ENCODE results near the gene PBX3. TPM values are rescaled to one million over a fixed set of nuclear protein-coding genes. Genes with fewer than 3 reads are reported as not detected.

The PBX3 gene
- total RNA-seq, 1 experiment from 2014 or later = 46.0 TPM

DNA sequence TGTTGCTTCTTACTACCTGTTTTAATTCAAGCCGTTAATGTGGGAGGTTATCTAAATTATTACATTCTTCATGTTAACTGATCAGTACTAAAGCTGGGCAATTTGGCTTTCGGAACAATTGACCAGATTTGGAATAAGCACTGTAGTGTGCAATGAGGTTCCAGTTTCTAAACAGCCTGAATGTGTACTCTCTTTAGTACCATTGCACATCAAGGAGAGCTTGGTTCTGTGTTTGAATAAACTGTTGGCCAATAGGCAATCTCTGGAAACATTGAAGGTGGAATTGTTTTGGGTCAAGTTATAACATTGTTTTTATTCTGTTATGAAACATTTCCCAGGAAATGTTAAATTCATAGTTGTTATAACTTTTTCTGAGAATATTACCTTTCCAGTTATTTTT is 105.2 kb downstream of the PBX3 start:
- Histone ChIP-seq H2BK20ac (ENCODE audit: low read depth, low read length, poor library complexity, severe bottlenecking) (no peak overlapping the region), H3K4me2 (ENCODE audit: insufficient read depth, insufficient read length, low read length) (no peak overlapping the region), H3K4ac (ENCODE audit: low read depth, low read length) (no peak overlapping the region), H2BK15ac (ENCODE audit: low read depth, low read length) (no peak overlapping the region), H3K4me1 (ENCODE audit: insufficient read depth, low read length) (no peaks in the 10 kb centered on the region), H2BK12ac (ENCODE audit: insufficient read length, low read depth, low read length) (no peak overlapping the region), H3K79me2 (ENCODE audit: insufficient read depth, low read length) (peaks cover 2% of the 10 kb centered on the region; the same call in 1 of the 2 replicates), H2AK5ac (ENCODE audit: insufficient read length, low read length) (no peak overlapping the region), H2BK5ac (ENCODE audit: insufficient read length, low read length) (no peak overlapping the region), H3K79me1 (ENCODE audit: insufficient read depth, low read depth, low read length, poor library complexity, severe bottlenecking) (no peaks in the 10 kb centered on the region), H2AFZ (ENCODE audit: low read length) (no peak overlapping the region), H4K20me1 (ENCODE audit: control insufficient read depth, insufficient read depth, insufficient read length) (no peaks in the 10 kb centered on the region), H3T11ph (ENCODE audit: low read length) (no peak overlapping the region), H3K27ac (ENCODE audit: insufficient read length, low read depth, low read length) (no peak overlapping the region), H2BK120ac (ENCODE audit: low read depth, low read length, poor library complexity, severe bottlenecking) (no peak overlapping the region), H3K56ac (ENCODE audit: insufficient read length, low read depth, low read length) (no peak overlapping the region), H4K5ac (ENCODE audit: insufficient read length, low read depth, low read length) (no peak overlapping the region), H3K9ac (ENCODE audit: extremely low read depth, insufficient read length, low read length) (no peak overlapping the region), H4K91ac (ENCODE audit: insufficient read length, low read depth, low read length) (no peak overlapping the region), H3K14ac (ENCODE audit: insufficient read depth, low read length) (no peak overlapping the region), H3K9me3 (ENCODE audit: control insufficient read depth, low read depth, low read length) (no peaks in the 10 kb centered on the region), H3K23ac (ENCODE audit: insufficient read length, low read depth, low read length) (no peak overlapping the region), H3K18ac (ENCODE audit: insufficient read length, low read depth, low read length) (no peak overlapping the region), H3K27me3 (ENCODE audit: insufficient read depth, low read length) (no peaks in the 10 kb centered on the region), H4K8ac (replicated peaks; ENCODE audit: insufficient read length, low read depth, low read length) (no peak overlapping the region), H3K23me2 (ENCODE audit: insufficient read length, low read depth, low read length, poor library complexity, severe bottlenecking) (no peaks in the 10 kb centered on the region)
- H3K36me3 Mint-ChIP-seq (ENCODE audit: insufficient read depth in 1 of 3, low read depth in 3 of 3) = no peaks in the 10 kb centered on the region
- H3K9me3 Mint-ChIP-seq = no peaks in the 10 kb centered on the region
- peak overlapping the region in 1 of 3 experiments; percentile 16; a peak in 1 of 7 replicates for H3K27ac Mint-ChIP-seq
- H3K27me3 Mint-ChIP-seq (ENCODE audit: low read depth) = no peaks in the 10 kb centered on the region
- no peak overlapping the region for H3K4me3 Mint-ChIP-seq
- H3K4me1 Mint-ChIP-seq = peaks cover 7 to 14% of the 10 kb centered on the region in 2 experiments; a peak in 3 of 4 replicates
- no peak for DNase-seq
- TF ChIP-seq, protein P1, sequence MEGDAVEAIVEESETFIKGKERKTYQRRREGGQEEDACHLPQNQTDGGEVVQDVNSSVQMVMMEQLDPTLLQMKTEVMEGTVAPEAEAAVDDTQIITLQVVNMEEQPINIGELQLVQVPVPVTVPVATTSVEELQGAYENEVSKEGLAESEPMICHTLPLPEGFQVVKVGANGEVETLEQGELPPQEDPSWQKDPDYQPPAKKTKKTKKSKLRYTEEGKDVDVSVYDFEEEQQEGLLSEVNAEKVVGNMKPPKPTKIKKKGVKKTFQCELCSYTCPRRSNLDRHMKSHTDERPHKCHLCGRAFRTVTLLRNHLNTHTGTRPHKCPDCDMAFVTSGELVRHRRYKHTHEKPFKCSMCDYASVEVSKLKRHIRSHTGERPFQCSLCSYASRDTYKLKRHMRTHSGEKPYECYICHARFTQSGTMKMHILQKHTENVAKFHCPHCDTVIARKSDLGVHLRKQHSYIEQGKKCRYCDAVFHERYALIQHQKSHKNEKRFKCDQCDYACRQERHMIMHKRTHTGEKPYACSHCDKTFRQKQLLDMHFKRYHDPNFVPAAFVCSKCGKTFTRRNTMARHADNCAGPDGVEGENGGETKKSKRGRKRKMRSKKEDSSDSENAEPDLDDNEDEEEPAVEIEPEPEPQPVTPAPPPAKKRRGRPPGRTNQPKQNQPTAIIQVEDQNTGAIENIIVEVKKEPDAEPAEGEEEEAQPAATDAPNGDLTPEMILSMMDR (conservative IDR thresholded peaks at IDR 0.05) = no peak
- WGBS (ENCODE audit: extremely low coverage, insufficient read length, low lambda C conversion rate) = no CpG with 5 or more reads among the region's 2 CpGs
